ENCODE results near the gene AHSG.

Gene AHSG

GRCh38 chr3:186603159-186603558 is 9.7 kb upstream of the AHSG start:
- Histone ChIP-seq H3K4me3 (ENCODE audit: low read depth, low read length) (no peak overlapping the region), H3K36me3 (ENCODE audit: control insufficient read depth in 2 of 2, insufficient read depth in 1 of 2, low read length in 2 of 2) (no peaks in the 10 kb centered on the region), H3K27ac (ENCODE audit: extremely low read depth, low read depth, low read length) (no peak overlapping the region), H3K4me1 (ENCODE audit: control insufficient read depth, insufficient read depth, low read length) (no peaks in the 10 kb centered on the region), H3K9me3 (ENCODE audit: control insufficient read depth, insufficient read depth, low read depth, low read length) (no peaks in the 10 kb centered on the region)
- TF ChIP-seq EGR2 (tag by site-specific recombination; IDR thresholded peaks at IDR 0.05; ENCODE audit: low read depth) (no peak), ZNF19 (tag by site-specific recombination; IDR thresholded peaks at IDR 0.05; ENCODE audit: low read depth) (no peak), ZNF335 (tag by site-specific recombination; conservative IDR thresholded peaks at IDR 0.05) (no peak), ZSCAN18 (tag by site-specific recombination; IDR thresholded peaks at IDR 0.05) (no peak), ZNF366 (tag by site-specific recombination; conservative IDR thresholded peaks at IDR 0.05) (no peak), AEBP2 (tag by site-specific recombination; IDR thresholded peaks at IDR 0.05; ENCODE audit: borderline replicate concordance) (no peak), KLF7 (tag by site-specific recombination; IDR thresholded peaks at IDR 0.05; ENCODE audit: borderline replicate concordance) (no peak), ZBTB26 (tag by site-specific recombination; optimal IDR thresholded peaks at IDR 0.05) (no peak), PRDM6 (tag by site-specific recombination; IDR thresholded peaks at IDR 0.05) (no peak), ZNF140 (tag by site-specific recombination; IDR thresholded peaks at IDR 0.05) (no peak)
- CTCF ChIA-PET: interaction anchor here (0.7 to 2.6 kb wide), 2 partner anchors 12 to 220 kb away, joined by 3 to 14 read pairs; no protein-coding TSS in a partner anchor
- POLR2A ChIA-PET: no interaction called here

- H3K27ac ChIP-seq (ENCODE audit: extremely low read depth, low read depth, low read length): no peak overlapping the region
- TF ChIP-seq ZSCAN5A (tag by site-specific recombination; IDR thresholded peaks at IDR 0.05) (no peak), ZNF747 (tag by site-specific recombination; IDR thresholded peaks at IDR 0.05) (no peak), TCF7L2 (IDR thresholded peaks at IDR 0.05; ENCODE audit: borderline replicate concordance, low read depth, low read length) (no peak), ZNF645 (tag by site-specific recombination; IDR thresholded peaks at IDR 0.05) (no peak), ZNF211 (tag by site-specific recombination; IDR thresholded peaks at IDR 0.05; ENCODE audit: low read depth) (no peak), CTCF (tag by site-specific recombination; IDR thresholded peaks at IDR 0.05) (no peak), ZNF555 (tag by site-specific recombination; conservative IDR thresholded peaks at IDR 0.05) (no peak), ZNF324 (tag by site-specific recombination; IDR thresholded peaks at IDR 0.05) (no peak)
- H3K4me1 ChIP-seq (ENCODE audit: control insufficient read depth, insufficient read depth, low read length): no peaks in the 10 kb centered on the region
- no peak overlapping the region for H3K4me3 ChIP-seq (ENCODE audit: low read depth, low read length)
- H3K36me3 ChIP-seq (ENCODE audit: control insufficient read depth in 2 of 2, insufficient read depth in 1 of 2, low read length in 2 of 2): no peaks in the 10 kb centered on the region
- CTCF ChIA-PET: interaction anchor here (2.6 kb wide), 1 partner anchor 10 kb away, joined by 14 read pairs; no protein-coding TSS in a partner anchor
- no peaks in the 10 kb centered on the region for H3K9me3 ChIP-seq (ENCODE audit: control insufficient read depth, insufficient read depth, low read depth, low read length)
- POLR2A ChIA-PET: no interaction called here
These were observed 7.8 kb upstream of the AHSG start for GRCh38 chr3:186605078-186605477.
